COLO668 (cell line): ENCODE results near the gene SPTBN4.
"Not testable (repeated sequence)": the region's sequence is repeated elsewhere in the genome, so short reads cannot be mapped to it uniquely, and the experiment has no call there.

Experiments used
- DNase-seq: peaks from one replicate; lab custom pipeline; 2025; ENCODE audit not compliant: unreplicated experiment; lab: John Stamatoyannopoulos, UW

SPTBN4 gene

DNA sequence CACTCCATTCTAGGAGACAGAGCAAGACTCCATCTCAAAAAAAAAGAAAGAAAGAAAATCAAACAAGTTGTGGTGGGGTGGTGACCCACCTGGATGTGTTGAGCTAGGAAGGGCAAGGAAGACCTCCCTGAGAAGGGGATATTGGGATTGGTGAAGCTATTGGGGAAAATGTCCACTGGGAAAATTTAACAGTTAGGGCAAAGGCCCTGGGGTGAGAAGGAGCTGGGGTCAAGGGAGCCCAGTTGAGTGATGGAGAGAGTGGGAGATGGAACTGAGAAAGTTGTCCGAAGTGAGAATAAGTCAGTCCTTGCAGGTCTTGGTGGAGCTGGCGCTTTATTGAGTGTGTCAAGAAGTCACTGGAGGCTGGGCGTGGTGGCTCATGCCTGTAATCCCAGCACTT lies 28.5 kb upstream of the SPTBN4 start:
- no peak for DNase-seq

DNA sequence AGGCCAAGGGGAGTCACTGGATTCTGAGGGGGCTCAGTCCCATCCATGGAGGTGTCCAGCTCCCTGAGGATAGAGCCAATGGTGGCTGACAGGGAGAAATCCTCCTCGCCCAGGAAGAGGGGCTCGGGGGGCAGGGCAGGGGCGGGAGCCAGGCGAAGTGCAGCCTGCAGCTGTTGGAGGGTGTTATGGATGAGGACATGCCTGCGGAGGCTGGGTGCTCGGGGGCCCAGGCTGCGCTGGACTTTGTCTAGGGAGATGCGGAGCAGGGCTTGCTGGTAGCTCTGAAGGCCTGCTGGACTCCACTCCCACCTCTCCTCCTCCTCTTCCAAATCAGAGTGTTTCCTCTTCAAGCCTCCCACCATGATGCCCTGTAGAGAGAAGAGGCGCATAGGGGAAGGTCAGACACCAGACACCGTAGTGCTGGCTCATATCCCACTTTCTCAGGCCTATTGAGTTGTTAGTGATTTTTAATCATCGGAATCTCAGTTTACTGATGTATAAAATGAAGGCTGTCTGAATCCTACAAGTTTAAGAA lies 25.0 kb upstream of the SPTBN4 start:
- DNase-seq = no peak

DNA sequence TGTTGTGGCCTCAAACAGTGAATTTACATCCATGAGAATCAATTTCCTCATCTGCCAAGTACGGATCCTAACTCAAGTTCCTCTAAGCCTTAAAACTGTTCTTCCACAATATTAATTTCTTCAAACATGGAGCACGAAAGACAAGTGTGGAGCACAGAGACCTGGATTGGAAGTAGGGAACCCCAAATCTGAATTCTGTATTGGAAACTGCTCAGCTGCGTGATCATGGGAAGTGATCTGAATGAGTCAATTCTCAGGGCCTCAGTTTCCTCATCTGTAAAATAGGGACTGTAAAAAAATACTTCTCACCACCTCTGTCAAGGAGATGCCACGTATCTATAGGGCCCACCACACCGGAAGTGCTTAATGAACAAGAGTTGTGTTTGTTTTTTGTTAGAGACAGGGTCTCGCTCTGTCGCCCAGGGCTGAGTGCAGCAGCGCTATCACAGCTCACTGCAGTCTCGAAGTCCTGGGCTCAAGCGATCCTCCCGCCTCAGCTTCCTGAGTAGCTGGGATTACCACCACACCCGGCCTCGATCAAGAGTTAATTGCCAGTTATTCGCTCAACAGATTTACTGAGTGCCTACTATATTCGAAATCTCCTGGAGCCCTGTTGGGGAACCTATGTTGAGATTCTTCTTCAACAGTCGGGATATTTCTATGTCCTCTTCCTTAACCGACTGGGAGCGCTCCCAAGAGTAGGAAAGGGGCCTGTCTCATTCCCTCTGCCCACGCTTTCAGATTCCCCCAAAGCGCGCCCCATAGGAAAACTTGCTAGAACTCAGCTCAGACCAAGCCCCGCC lies 24.3 kb upstream of the SPTBN4 start:
- DNase-seq = no peak

DNA sequence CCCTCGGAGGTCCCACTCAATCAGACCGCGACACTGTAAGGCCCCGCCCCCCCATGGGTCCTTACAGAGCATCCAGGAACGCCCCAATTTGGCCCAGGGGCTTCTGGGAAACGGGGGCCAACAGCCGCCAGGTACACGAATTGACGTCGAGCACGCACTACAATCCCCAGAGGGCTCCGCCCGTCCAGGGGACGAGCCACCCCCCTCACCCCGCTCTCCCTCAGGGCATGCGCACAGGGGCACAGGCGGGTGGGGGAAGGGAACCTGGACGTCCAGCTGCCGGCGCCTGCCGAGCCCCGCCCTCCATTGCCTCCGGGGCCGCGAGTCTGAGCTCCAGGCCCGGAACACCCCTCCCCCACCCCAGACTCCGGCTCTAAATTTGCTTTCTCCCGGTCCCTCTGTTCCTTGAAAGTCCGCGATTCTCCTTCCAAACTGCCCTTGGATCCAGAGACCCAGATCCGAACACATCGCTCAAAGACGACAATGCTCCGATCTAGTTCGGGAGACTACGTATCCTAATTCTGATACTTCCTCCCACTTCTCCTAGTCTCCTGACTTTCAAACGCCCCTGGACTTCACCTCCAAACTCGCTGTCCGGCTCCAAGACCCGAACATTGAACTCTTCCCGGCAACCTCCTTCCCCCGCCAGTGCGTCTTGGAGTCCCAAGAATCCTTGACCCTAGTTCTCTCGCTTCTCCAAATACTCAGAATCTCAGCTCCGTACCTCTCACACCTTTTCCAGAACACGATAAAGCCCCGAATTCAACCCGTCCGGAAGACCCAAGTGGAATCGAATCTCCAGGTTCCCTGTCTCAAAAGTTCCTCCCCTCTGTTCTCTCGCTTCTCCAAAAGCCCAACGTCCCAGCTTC lies 23.4 kb upstream of the SPTBN4 start:
- DNase-seq = peak; percentile 99

DNA sequence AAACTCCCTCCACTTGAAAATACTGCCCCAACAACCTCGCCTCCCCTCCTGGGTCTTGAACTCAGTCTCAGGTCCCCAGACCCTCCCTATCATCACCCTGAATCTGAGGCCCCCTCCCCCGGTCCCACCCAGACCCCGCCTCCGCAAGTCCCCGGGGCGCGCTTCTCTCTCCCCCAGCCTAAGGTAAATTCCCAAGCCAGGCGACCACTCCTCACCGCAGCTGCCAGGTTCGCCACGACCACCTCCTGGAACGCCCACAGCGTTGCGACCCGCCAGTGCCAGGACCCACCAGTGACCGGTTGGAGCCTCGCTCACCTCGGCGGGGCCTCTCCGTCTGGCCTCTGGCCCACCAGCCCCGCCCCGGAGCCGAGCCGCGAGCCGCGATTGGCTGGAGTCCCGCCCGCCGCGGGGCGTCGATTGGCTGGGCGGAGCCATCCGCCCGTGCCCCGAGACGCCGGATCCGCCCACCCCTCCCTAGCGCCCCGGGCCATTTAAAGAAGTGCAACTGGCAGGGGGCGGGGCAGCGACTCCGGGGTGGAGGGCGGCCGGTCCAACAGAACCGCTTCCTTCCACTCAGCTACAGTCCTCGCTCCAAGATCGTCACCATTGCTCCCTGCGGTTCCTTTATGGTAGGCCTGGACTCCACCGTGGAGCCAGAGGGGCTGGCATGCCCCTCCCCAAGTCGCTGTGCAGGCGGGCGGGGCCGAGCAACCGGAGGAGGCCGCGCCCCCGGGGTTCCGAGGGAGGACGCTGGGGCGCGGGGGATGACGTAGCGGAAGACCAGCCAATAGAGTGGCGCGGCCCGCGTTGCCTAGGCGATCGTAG lies 22.6 kb upstream of the SPTBN4 start, which contains the start of gene SERTAD3:
Gene SERTAD3, minus strand, starts transcription at position 336 of the 825 bp plus-strand sequence. CDS start 2,255 bp downstream, outside the sequence.
- DNase-seq = peak; percentile 97

DNA sequence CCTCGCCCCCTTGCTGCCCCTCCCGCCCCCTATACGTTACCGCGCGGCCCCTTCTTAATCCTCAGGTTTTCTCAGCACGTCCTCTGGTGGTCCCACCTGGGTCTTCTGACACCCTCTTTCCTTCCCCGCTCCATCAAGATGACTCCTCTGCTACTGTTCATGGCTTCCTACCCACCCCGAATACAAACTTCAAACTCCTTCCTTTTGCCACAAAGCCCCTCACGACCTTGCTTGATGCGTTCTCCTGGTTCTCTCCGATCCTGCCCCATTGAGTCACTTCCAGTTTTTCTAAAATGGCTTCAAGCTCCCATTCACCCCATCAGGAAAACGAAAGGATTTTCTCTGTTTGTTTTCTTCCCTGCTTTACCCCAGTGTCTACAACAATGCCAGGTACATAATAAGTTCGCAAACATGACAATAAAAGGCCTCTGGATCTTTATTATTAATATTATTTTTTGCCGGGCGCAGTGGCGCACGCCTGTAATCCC lies 21.9 kb upstream of the SPTBN4 start:
- no peak for DNase-seq

DNA sequence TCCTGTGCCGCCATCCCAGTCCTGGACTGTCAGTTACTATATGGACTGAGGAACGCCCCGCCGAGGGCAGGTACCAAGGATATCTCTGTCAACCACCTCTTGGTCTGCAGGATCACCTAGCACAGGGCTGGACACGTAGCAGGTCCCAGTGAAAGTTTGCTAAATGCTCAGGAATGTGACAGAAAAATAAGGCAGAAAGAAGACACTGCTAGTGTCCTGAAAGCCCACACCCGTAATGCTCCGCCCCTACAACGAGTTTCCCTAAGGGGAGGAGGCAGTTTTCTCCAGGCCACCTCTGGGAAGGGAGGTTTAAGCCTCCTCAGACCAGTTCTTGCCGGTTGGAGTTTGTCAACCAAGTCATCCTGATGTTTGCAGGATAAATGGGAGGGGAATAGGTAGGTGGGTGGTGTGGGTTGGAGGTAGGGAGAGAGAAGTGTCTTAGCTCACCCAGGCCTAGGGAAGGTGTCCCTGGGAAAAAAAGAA lies 21.0 kb upstream of the SPTBN4 start:
- DNase-seq = no peak

DNA sequence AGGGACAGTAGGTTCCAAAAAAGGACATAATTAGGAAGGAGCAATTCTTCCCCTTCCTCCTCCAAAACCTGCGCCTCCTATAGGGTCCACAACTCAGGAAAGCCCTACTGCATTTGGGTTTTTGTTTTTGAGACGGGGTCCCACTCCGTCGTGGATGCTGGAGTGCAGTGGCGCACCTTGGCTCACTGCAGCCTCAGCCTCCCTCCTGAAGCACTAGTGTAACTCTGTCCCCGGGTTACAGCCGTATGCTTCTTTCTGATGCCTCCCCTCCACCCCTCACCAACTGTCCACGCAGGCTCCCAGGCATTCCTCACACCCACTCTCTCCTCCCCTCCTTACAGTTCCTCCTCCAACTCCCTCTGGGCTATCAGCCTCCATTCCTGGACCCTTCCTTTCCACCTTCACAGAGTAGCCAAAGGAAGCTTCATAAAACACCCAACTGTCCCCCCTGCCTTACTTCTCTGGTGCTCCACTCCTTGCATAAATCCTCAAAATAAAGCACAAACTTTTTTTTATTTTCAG lies 20.5 kb upstream of the SPTBN4 start:
- no peak for DNase-seq

DNA sequence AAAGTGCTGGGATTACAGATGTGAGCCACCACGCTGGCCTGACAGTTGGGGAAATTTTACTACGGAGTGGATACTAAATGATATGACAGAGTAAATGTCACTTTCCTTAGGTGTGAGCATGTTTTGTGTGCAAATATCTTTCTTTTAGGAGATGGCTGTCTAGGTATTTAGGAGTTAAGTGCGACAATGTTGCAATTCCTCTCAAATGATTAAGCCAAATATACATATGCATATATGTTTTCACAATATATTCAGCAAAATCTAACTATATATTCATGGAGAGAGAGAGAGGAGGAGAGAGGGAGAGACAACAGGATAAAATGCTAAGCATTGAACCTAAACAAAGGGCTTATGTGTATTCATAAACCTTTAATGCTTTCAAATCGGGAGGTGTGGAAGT lies 17.3 kb upstream of the SPTBN4 start:
- DNase-seq = no peak

DNA sequence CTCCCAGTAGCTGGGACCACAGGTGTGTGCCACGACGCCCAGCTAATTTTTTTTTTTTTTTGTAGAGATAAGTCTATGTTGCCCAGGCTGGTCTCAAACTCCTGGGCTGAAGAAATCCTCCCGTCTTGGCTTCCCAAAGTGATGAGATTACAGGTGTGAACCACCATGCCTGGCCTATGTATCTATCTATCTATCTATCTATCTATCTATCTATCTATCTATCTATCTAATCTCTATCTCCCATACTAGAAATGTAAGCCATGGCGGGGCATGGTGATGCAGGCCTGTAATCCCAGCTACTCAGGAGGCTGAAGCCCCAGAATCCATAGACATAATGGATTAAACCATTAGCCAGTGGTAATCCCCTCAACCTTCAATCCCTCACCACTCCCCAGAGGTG lies 16.1 kb upstream of the SPTBN4 start:
- no peak for DNase-seq

DNA sequence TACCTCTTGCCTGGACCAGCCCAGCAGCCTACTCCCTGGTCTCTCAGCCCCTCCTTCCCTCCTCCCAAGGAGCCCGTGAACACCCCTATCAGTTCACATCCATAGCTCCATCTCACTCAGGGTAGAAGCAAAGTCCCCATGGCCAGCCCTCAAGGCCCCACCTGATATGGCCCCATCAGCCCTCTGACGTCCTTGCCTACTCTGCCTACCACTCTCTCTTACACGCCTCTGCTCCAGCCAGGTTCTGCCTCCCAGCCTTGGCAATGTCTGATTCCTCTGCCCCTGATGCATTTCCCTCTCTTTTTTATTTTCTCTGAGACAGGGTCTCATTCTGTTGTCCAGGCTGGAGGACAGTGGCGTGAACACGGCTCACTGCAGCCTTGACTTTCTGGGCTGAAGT lies 14.8 kb upstream of the SPTBN4 start:
- DNase-seq = no peak

DNA sequence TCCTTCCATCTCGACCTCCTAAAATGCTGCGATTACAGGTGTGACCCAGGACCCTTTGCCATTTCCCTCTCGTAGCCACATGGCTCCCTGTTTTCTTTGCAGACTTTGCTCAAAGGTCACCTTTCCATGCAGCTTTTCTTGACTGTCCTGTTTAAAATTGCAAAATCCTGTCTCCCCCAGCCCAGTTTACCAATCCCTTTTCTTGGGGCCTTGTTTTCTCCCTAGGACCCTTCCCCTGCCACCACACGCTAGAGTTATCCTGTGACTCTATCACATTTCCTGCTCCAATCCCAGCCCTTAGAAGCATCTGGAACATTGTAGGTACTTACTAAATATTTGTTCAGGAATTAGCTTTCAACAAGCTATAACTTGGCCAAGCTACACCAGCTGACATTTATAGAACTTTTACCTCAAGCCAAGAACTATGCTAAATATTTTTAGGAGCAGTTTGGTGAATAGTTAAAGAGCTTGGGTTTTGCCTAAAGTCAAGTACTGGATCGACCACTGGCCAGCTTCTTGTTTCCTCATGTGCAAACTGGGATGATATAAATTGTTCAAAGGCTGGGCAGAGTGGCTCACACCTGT lies 13.6 kb upstream of the SPTBN4 start:
- no peak for DNase-seq

DNA sequence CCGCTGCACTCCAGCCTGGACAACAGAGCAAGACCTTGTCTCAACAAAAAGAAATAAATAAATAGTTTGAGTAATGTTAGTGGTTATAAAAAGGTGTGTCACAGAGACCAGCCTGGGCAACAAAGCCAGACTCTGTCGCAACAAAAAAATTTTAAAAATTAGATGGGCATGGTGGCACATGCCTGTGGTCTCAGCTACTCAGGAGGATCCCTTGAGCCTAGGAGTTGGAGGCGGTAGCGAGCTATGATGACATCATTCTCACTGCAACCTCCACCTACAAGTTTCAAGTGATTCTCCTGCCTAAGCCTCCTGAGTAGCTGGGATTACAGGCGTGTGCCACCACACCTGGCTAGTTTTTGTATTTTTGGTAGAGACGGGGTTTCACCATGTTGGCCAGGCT lies 12.9 kb upstream of the SPTBN4 start:
- DNase-seq = not testable (repeated sequence)

DNA sequence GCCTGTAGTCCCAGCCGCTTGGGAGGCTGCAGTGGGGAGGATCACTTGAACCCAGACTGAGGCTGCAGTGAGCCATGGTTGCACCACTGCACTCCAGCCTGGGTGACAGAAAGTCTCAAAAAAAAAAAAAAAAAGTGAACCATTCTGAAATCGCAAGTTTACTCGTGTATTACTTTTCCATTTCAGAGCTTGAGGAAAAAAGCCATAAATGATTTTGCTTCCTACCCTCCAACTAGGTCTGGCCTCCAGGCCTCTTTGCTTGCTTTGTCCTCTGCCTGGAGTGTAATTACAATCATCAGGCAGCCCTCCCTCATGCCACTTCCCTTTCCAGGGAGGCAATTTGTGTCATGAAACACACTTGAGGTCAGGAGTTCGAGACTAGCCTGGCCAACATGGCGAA lies 9.8 kb upstream of the SPTBN4 start:
- DNase-seq = no peak

DNA sequence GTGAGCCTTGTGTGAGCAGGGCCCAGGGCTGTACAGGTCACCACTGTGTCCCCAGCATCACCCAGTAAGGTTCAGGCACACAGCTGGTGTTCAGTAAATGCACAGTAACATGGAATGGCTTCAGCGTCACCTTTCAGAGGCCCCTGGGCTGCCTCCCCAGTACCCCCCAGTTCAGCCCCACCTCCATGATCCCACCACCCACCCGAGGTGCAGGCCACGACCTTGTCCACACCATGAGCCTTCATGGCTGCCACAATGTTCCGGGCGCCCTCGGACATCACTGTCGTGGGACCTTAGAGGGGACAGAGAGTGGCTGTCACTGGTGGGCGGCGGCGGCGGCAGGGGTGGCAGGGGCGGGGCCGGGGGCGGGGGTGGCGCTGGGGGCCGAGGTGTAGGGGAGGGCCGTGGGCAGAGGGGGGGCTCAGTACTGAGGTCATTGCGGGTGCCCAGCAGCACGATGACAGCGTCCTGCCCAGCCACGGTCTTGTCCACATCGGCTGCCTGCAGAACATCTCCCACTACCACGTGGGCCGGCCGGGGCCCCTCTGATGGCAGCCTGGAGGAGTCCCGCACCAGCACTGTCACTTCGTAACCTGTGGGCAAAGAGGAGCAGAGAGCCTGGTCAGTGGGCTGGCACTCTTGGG lies 8.7 kb upstream of the SPTBN4 start:
- no peak for DNase-seq

DNA sequence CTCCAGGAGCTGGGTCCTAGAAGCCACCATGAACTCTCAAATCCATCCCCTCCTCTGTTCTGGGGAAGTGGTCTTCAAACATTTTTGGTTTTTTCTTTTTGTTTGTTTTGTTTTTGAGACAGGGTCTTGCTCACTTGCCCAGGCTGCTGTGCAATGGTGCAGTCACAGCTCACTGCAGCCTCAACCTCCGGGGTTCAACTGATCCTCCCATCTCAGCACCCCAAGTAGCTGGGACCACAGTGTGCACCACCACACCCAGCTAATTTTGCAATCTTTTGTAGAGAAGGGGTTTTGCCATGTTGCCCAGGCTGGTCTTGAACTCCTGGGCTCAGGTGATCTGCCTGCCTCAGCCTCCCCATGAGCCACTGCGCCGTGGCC lies 8.2 kb upstream of the SPTBN4 start:
- DNase-seq = no peak

DNA sequence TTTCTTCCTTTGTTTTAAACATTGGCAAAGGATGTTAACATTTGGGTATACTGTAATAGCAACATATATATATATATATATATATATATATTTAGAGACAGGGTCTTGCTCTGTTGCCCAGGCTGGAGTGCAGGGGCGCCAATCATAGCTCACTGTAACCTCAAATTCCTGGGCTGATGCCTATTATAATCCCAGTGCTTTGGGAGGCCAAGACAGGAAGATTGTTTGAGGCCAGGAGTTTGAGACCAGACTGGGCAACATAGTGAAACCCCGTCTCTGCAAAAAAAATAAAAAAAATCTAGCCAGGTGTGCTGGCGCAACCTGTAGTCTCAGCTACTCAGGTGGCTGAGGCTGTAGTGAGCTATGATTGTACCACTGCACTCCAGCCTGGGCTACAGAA lies 6.6 kb upstream of the SPTBN4 start:
- DNase-seq = no peak

DNA sequence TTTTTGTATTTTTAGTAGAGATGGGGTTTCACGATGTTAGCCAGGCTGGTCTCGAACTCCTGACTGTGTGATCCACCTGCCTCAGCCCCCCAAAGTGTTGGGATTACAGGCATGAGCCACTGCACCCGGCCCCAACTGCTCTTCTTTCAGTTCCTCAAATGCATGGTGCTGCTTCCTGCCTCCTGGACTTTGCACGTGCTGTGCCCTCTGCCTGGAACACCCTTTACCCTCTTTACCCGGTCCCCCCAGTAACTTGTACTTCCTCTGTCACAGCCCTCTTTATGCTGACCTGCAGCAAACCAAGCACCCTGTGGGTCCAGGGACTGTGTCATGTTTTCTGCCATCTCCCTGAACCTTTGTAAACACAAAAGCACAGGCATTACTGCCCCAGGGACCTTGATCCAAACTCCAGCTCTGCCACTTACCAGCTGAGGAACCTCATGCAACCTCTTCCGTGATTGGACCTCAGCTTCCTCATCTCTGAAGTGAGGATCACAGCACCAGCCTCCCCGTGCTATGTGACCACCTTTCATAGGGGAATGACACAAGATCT lies 5.1 kb upstream of the SPTBN4 start:
- no peak for DNase-seq

DNA sequence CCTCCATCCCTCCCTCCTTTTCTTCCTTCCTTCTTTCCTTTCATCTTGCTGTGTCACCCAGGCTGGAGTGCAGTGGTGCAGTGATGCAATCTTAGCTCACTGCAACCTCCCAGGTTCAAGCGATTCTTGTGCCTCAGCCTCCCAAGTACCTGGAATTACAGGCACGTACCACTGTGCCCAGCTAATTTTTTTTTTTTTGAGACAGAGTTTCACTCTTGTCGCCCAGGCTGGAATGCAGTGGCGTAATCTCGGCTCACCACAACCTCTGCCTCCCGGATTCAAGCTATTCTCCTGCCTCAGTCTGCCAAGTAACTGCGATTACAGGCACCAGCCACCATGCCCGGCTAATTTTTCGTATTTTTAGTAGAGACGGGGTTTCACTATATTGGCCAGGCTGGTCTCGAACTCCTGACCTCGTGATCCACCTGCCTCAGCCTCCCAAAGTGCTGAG lies 3.2 kb upstream of the SPTBN4 start:
- DNase-seq = not testable (repeated sequence)
